VCaP (cell line): Measurements from ENCODE around the gene RAB37.

ENCODE experiments used
- H3K27ac ChIP-seq: fragments of 450-650 bp; 2 replicates; pipeline ENCODE4 v1.5.1; 2017
- TF ChIP-seq, protein P1 (sequence below): fragments of 450-650 bp; conservative IDR thresholded peaks from 2 replicates; pipeline ENCODE4 v1.5.1; 2017; ENCODE audit warnings: mild to moderate bottlenecking, moderate library complexity

Gene RAB37

GRCh38 chr17:74770498-74771318 lies 33.7 kb downstream of the RAB37 start:
- H3K27ac ChIP-seq: peak overlapping the region; percentile 62
- TF ChIP-seq, protein P1, sequence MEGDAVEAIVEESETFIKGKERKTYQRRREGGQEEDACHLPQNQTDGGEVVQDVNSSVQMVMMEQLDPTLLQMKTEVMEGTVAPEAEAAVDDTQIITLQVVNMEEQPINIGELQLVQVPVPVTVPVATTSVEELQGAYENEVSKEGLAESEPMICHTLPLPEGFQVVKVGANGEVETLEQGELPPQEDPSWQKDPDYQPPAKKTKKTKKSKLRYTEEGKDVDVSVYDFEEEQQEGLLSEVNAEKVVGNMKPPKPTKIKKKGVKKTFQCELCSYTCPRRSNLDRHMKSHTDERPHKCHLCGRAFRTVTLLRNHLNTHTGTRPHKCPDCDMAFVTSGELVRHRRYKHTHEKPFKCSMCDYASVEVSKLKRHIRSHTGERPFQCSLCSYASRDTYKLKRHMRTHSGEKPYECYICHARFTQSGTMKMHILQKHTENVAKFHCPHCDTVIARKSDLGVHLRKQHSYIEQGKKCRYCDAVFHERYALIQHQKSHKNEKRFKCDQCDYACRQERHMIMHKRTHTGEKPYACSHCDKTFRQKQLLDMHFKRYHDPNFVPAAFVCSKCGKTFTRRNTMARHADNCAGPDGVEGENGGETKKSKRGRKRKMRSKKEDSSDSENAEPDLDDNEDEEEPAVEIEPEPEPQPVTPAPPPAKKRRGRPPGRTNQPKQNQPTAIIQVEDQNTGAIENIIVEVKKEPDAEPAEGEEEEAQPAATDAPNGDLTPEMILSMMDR: peak; percentile 95

DNA sequence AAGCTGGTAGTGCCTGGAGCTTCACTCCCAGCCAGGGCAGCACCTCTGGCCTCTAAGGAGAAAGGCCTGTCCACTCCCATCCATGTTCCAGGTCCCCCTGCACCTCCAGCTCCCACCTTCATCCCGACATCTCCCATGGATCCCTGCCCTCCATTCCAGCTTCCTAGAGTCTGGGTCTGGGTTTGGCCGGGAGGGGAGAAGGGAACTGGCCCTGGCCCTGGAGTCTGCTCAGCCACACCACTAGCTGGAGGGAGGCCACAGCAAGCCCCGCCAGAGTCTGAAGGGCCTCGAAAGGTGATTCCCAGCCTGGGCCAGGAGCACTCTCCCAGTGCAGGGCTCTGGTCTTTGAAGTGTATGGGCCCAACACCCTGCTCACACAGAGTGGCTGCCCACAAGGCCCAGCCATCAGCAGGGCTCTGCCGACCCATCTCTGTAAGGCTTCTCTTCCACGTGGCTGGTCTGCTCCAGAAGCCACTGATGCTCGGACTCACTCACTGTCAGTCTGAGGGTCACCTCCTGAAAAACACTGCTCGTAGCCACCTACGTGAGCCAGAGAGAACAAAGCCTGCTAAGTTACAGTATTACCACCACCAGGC lies 34.4 kb downstream of the RAB37 start:
- TF ChIP-seq, protein P1: no peak
- no peak overlapping the region for H3K27ac ChIP-seq

DNA sequence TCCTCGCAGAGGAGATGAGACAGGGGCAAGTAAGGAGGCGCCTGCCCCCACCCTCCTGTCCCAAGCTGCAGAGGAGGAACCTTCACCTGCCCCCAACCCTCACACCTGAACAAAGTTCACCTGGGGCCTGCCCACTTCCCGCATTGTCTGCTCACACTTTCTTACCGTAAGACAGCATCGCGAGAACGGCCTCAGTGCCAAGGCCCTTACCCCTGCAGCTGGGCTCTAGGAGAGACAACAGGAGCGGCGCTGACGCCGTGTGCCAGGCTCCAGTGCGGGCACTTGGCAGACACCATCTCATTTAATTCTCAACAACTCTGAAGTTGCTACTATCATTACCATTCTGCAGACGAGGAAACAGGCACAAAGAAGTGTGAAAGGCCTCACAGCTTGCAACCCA lies 35.0 kb downstream of the RAB37 start:
- H3K27ac ChIP-seq: no peak overlapping the region
- TF ChIP-seq, protein P1: no peak

GRCh38 chr17:74773414-74773813 lies 36.4 kb downstream of the RAB37 start:
- no peak overlapping the region for H3K27ac ChIP-seq
- TF ChIP-seq, protein P1: no peak

DNA sequence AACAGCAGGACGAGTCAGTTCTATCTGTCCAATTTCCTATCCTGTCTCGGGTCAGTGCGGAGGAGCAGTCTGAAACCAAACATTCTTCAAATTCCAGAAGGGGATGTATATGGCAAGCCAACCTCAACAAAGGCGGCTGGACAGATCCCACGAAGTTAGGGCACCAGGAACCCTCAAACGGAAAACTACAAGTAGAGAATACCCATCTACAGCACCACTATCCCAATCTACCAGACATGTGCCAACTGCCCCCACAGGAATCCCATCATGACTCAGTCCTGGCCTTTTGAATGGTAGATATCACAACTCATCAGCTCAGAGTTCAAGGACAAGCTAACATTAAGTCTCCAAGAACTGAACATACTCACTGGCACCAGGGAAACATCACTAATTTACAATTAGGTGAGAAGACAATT lies 36.8 kb downstream of the RAB37 start:
- no peak overlapping the region for H3K27ac ChIP-seq
- TF ChIP-seq, protein P1: no peak

DNA sequence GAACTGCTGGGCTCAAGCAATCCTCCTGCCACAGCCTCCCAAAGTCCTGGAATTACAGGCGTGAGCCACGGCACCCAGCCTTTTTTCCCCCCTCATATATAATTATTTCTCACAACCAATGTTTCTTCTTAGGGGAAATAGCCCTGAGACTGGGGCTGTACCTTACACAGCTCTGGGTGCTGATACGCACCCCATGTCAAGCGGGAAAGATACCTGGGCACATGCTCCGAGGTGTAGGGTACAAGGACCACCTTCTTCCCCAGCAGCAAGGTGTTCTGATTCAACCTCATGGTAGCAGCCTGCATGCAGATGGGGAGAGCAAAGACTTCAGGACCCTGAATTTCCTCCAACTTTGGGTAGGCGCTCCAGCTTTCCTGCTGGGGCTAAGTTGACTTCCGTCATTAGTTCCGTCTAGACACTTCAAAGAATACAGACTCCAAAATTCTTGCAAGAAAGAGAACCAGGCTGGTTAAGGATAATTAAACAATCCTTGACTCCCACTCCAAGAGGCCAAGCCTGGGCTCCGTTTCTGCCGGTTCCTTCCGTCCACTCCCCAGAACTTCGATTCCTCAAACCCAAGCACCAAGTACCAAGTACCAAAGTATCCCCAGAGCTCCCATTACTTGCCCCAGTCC lies 38.5 kb downstream of the RAB37 start:
- TF ChIP-seq, protein P1: no peak

More for the DNA sequence above, 38.5 kb downstream of the RAB37 start:
- peak overlapping the region; percentile 72; the same call in 1 of the 2 replicates for H3K27ac ChIP-seq
